PC-3 (cell line): Measurements from ENCODE around the gene DENND2C. TPM values are rescaled to one million over a fixed set of nuclear protein-coding genes. Genes with fewer than 3 reads are reported as not detected.

Experiments used
- ATAC-seq: fragments of 200-7000 bp; cut with Tn5 transposase; 2 replicates; pipeline ENCODE4 v1.9.1; 2020; ENCODE audit warnings: mild to moderate bottlenecking, moderate library complexity
- BruUV-seq: library from RNA; stranded (reverse); fragments of 400-500 nt; replicated peaks from 2 replicates; lab custom pipeline; 2021; lab: Mats Ljungman, UMichigan
- CTCF ChIA-PET: fragments of 300-600 bp; sonication (Branson Sonifier 250); formaldehyde crosslinking; loops from one replicate; lab custom pipeline; 2022; ENCODE audit warnings: antibody characterized with exemption; lab: Charles Lee
- POLR2A ChIA-PET: fragments of 300-600 bp; sonication (Branson Sonifier 250); formaldehyde crosslinking; loops from one replicate; lab custom pipeline; 2022; ENCODE audit warnings: antibody characterized with exemption; ENCODE audit not compliant: unreplicated experiment; lab: Charles Lee
- DNase-seq: peaks from one replicate; pipeline ENCODE4 v3.0.0-alpha.2; 2015
- H2AFZ ChIP-seq: fragments of 300-600 bp; sonication (generic); 2 replicates; pipeline ENCODE4 v1.6.0; 2016; ENCODE audit warnings: antibody characterized with exemption, low read length
- H3F3A ChIP-seq: fragments of 300-600 bp; sonication (generic); one replicate; pipeline ENCODE4 v1.6.0; 2017; ENCODE audit warnings: antibody characterized with exemption, low read length, control low read depth, mild to moderate bottlenecking; ENCODE audit not compliant: unreplicated experiment
- H3K27ac ChIP-seq: fragments of 300-600 bp; sonication (generic); 2 replicates; pipeline ENCODE4 v1.5.1; 2016; ENCODE audit warnings: mild to moderate bottlenecking, low read length
- H3K27me3 ChIP-seq: fragments of 300-600 bp; sonication (generic); 2 replicates; pipeline ENCODE4 v1.6.1; 2016; ENCODE audit warnings: low read length, mixed read lengths
- H3K36me3 ChIP-seq: fragments of 300-600 bp; sonication (generic); 2 replicates; pipeline ENCODE4 v1.6.1; 2016; ENCODE audit warnings: low read depth, mixed run types, low read length, mixed read lengths
- H3K4me1 ChIP-seq: fragments of 300-600 bp; sonication (generic); 2 replicates; pipeline ENCODE4 v1.5.1; 2016; ENCODE audit warnings: low read length; ENCODE audit not compliant: insufficient read depth
- H3K4me2 ChIP-seq: fragments of 300-600 bp; sonication (generic); 2 replicates; pipeline ENCODE4 v1.6.0; 2016; ENCODE audit warnings: low read length
- H3K4me3 ChIP-seq: fragments of 300-600 bp; sonication (generic); 2 replicates; pipeline ENCODE4 v1.5.1; 2016; ENCODE audit warnings: mild to moderate bottlenecking, low read length, mixed read lengths
- H3K79me2 ChIP-seq: fragments of 300-600 bp; sonication (generic); 2 replicates; pipeline ENCODE4 v1.6.1; 2017; ENCODE audit warnings: low read length, mixed read lengths
- H3K9ac ChIP-seq: fragments of 300-600 bp; sonication (generic); 2 replicates; pipeline ENCODE4 v1.6.0; 2016; ENCODE audit warnings: mild to moderate bottlenecking, low read length
- H3K9me2 ChIP-seq: fragments of 300-600 bp; sonication (generic); replicated peaks from 2 replicates; pipeline ENCODE4 v1.6.1; 2016; ENCODE audit warnings: mixed run types, low read length, mixed read lengths
- H3K9me3 ChIP-seq: fragments of 300-600 bp; sonication (generic); 2 replicates; pipeline ENCODE4 v1.6.1; 2016; ENCODE audit warnings: low read length, mixed read lengths
- H4K20me1 ChIP-seq: fragments of 300-600 bp; sonication (generic); 2 replicates; pipeline ENCODE4 v1.6.1; 2016; ENCODE audit warnings: low read length, mixed read lengths
- EZH2 ChIP-seq: fragments of 300-600 bp; sonication (generic); IDR thresholded peaks from one replicate; pipeline ENCODE4 v1.6.1; 2017; ENCODE audit warnings: antibody characterized with exemption, mild to moderate bottlenecking, low read length; ENCODE audit not compliant: unreplicated experiment
- EZH2phosphoT487 ChIP-seq: fragments of 300-600 bp; sonication (generic); IDR thresholded peaks from 2 replicates; pipeline ENCODE4 v1.6.1; 2018; ENCODE audit warnings: mild to moderate bottlenecking, antibody characterized with exemption, low read length, borderline replicate concordance
- intact Hi-C: fragments of 100-400 bp; cut with micrococcal nuclease; formaldehyde crosslinking; loops from 2 replicates; pipeline ENCODE4 v1.9.0; 2023
- total RNA-seq: library from RNA; depleted of rRNA; stranded (reverse); fragments of >200 nt; gene quantifications from 2 replicates; pipeline ENCODE4 v1.2.3, GENCODE V29; 2014; rRNA removed
- TF ChIP-seq, protein P1 (sequence below): fragments of 300-600 bp; sonication (generic); conservative IDR thresholded peaks from 2 replicates; pipeline ENCODE4 v1.5.1; 2017; ENCODE audit warnings: antibody characterized with exemption, low read depth, mild to moderate bottlenecking, low read length

The DENND2C gene
- total RNA-seq, 1 experiment from 2014 or later, result 0.95 TPM

DNA sequence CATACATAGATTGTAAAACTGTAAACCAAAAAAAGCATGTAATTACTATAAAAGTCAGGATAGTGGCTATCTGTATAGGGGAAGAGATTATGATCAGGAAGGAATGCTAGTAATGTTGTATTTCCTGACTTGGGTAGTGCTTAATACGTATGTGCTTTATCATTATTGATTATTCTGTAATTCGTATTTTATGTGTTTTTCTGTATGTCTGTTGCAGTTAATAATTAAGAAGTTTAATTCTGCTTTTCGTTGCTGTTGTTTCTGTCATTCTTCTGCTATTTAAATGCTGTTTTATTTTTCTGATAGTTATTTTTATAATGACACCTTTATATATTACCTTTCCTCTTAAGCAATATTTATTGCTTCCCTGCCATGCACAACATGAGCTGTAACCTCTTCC, 129.6 kb downstream of the DENND2C start:
- intact Hi-C loops, result no loop called here
- peak overlapping the region; percentile 25; the same call in 1 of the 2 replicates for H3K4me2 ChIP-seq
- no TSS peak for BruUV-seq

DNA sequence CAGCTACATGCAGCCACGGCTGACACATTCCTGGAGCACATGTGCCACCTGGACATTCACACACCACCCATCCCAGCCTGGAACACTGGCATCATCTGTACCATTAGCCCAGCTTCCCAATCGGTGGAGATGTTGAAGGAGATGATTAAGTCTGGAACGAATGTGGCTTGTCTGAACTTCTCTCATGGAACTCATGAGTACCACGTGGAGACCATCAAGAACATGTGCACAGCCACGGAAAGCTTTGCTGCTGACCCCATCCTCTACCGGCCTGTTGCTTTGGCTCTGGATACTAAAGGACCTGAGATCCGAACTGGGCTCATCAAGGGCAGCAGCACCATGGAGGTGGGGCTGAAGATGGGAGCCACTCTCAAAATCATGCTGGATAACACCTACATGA, 133.8 kb downstream of the DENND2C start:
- Histone ChIP-seq H3K27me3 (no peaks in the 10 kb centered on the region), H4K20me1 (no peaks in the 10 kb centered on the region), H3K4me1 (peaks cover 8% of the 10 kb centered on the region; the same call in 1 of the 2 replicates), H3K4me2 (no peak overlapping the region), H3K36me3 (no peaks in the 10 kb centered on the region), H3K9me3 (no peaks in the 10 kb centered on the region), H3K9ac (no peak overlapping the region), H2AFZ (no peak overlapping the region), H3F3A (no peaks in the 10 kb centered on the region), H3K4me3 (no peak overlapping the region), H3K9me2 (no peaks in the 10 kb centered on the region), H3K27ac (no peak overlapping the region), H3K79me2 (no peaks in the 10 kb centered on the region)
- DNase-seq (no peak), ATAC-seq (no peak)
- intact Hi-C loops, result no loop called here
- TF ChIP-seq, protein P1, sequence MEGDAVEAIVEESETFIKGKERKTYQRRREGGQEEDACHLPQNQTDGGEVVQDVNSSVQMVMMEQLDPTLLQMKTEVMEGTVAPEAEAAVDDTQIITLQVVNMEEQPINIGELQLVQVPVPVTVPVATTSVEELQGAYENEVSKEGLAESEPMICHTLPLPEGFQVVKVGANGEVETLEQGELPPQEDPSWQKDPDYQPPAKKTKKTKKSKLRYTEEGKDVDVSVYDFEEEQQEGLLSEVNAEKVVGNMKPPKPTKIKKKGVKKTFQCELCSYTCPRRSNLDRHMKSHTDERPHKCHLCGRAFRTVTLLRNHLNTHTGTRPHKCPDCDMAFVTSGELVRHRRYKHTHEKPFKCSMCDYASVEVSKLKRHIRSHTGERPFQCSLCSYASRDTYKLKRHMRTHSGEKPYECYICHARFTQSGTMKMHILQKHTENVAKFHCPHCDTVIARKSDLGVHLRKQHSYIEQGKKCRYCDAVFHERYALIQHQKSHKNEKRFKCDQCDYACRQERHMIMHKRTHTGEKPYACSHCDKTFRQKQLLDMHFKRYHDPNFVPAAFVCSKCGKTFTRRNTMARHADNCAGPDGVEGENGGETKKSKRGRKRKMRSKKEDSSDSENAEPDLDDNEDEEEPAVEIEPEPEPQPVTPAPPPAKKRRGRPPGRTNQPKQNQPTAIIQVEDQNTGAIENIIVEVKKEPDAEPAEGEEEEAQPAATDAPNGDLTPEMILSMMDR, result no peak
- TF ChIP-seq EZH2, result no peak
- TF ChIP-seq EZH2phosphoT487, result no peak
- BruUV-seq, result no TSS peak
- POLR2A ChIA-PET, result no interaction called here
- CTCF ChIA-PET, result no interaction called here

More for the DNA sequence above, 129.6 kb downstream of the DENND2C start:
- no peaks in the 10 kb centered on the region for H3K27me3 ChIP-seq
- no peaks in the 10 kb centered on the region for H3K79me2 ChIP-seq
- H3K4me3 ChIP-seq, result no peak overlapping the region
- no peaks in the 10 kb centered on the region for H3K36me3 ChIP-seq
- DNase-seq (peak; percentile 35), ATAC-seq (peak; percentile 68)
- no peak overlapping the region for H3K27ac ChIP-seq
- ChIA-PET CTCF (no interaction called here), POLR2A (interaction anchor here (0.5 to 0.7 kb wide), 2 partner anchors 92 to 223 kb away, joined by 3 to 5 read pairs; no protein-coding TSS in a partner anchor)
- peaks cover 8% of the 10 kb centered on the region; the same call in 1 of the 2 replicates for H3K4me1 ChIP-seq
- H4K20me1 ChIP-seq, result no peaks in the 10 kb centered on the region
- no peak overlapping the region for H3K9ac ChIP-seq
- no peaks in the 10 kb centered on the region for H3K9me2 ChIP-seq
- no peaks in the 10 kb centered on the region for H3K9me3 ChIP-seq
- H3F3A ChIP-seq, result no peaks in the 10 kb centered on the region
- TF ChIP-seq EZH2, result no peak
- H2AFZ ChIP-seq, result no peak overlapping the region

DNA sequence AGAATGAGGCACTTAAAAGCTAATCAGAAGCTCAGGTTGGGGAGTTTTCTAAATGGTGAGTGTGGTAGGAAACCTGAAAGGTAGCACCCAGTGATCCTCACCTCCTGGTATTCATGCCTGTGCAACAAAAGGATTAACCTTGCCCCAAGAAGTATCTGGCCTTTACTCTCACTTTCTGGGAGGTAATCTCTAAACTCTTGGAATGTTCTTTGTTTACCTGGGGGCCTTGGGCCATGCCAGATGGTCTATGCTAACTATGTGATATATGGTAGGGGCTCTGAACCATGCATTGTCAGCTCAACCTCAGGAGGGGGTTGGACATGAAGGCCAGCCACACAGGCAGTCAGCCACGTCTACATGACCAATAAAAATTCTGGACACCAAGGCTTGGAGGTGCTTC, 134.4 kb downstream of the DENND2C start:
- no peaks in the 10 kb centered on the region for H3K9me2 ChIP-seq
- no peak overlapping the region for H3K4me2 ChIP-seq
- no peaks in the 10 kb centered on the region for H3K9me3 ChIP-seq
- no peak overlapping the region for H3K27ac ChIP-seq
- peaks cover 4% of the 10 kb centered on the region; the same call in 1 of the 2 replicates for H3K4me1 ChIP-seq
- ChIA-PET POLR2A (no interaction called here), CTCF (no interaction called here)
- H2AFZ ChIP-seq, result no peak overlapping the region
- DNase-seq (no peak), ATAC-seq (no peak)
- H3K27me3 ChIP-seq, result no peaks in the 10 kb centered on the region
- no peak overlapping the region for H3K4me3 ChIP-seq
- TF ChIP-seq EZH2phosphoT487, result no peak
- no peaks in the 10 kb centered on the region for H4K20me1 ChIP-seq
- no peak overlapping the region for H3K9ac ChIP-seq
- BruUV-seq, result no TSS peak
- intact Hi-C loops, result no loop called here
- H3K36me3 ChIP-seq, result no peaks in the 10 kb centered on the region
- H3K79me2 ChIP-seq, result no peaks in the 10 kb centered on the region
- no peaks in the 10 kb centered on the region for H3F3A ChIP-seq

Other genes starting within 250 kb of the DENND2C start
- 28.8 and 36.7 TPM in 2 replicates for gene TRIM33, start 158.8 kb downstream of the DENND2C start, total RNA-seq
- 57.7 and 70.1 TPM in 2 replicates for gene BCAS2, start 88.4 kb downstream of the DENND2C start, total RNA-seq
- gene AMPD1, start 25.5 kb upstream of the DENND2C start, total RNA-seq, result not detected in 2 replicates
- gene NRAS, start 46.7 kb upstream of the DENND2C start, total RNA-seq, result 12.6 and 15.1 TPM in 2 replicates
- 380 and 480 TPM in 2 replicates for gene CSDE1, start 87.9 kb upstream of the DENND2C start, total RNA-seq
- gene SIKE1, start 110.6 kb upstream of the DENND2C start, total RNA-seq, result 104 and 136 TPM in 2 replicates
- gene SYCP1, start 184.8 kb upstream of the DENND2C start, total RNA-seq, result not detected in 2 replicates